Caki2 (cell line): ENCODE measurements around the gene OR2W3. TPM values are rescaled to one million over a fixed set of nuclear protein-coding genes. Genes with fewer than 3 reads are reported as not detected.

Experiments
- DNase-seq: peaks from one replicate; pipeline ENCODE4 v3.0.0-alpha.2; 2015; ENCODE audit warnings: low read depth
- in situ Hi-C: cut with HindIII; loops from 2 replicates; pipeline ENCODE4 v1.10.0; 2016; ENCODE audit warnings: low sequenced_read_pairs, low pct_unique_long_range_greater_than_20kb, mixed read lengths
- total RNA-seq: library from RNA; depleted of rRNA; stranded (reverse); fragments of >200 nt; shearing (Covaris generic); gene quantifications from 2 replicates; pipeline ENCODE4 v1.2.3, GENCODE V29; 2014; ENCODE audit warnings: low replicate concordance; rRNA removed

OR2W3 gene
- total RNA-seq: not detected in 2 replicates

- in situ Hi-C loops: no loop called here
- no peak for DNase-seq
These were observed at the start of gene OR2W3 for GRCh38 chr1:247895163-247895637. TSS of gene OR2W3 (plus strand) at chr1:247895587. CDS start at chr1:247895587, 0 bp downstream.

- in situ Hi-C loops: no loop called here
- no peak for DNase-seq
These were observed 49.7 kb upstream of the OR2W3 start for GRCh38 chr1:247845693-247846017.

GRCh38 chr1:247848346-247848745 lies 47.0 kb upstream of the OR2W3 start:
- DNase-seq: no peak
- in situ Hi-C loops: no loop called here

GRCh38 chr1:247849616-247850015 lies 45.8 kb upstream of the OR2W3 start:
- DNase-seq: no peak
- in situ Hi-C loops: no loop called here

GRCh38 chr1:247854899-247855545 lies 40.4 kb upstream of the OR2W3 start:
- in situ Hi-C loops: no loop called here
- DNase-seq: no peak

GRCh38 chr1:247855911-247856310 lies 39.5 kb upstream of the OR2W3 start:
- no peak for DNase-seq
- in situ Hi-C loops: no loop called here

- no peak for DNase-seq
- in situ Hi-C loops: no loop called here
These were observed 38.1 kb upstream of the OR2W3 start, which contains the start of gene TRIM58 for GRCh38 chr1:247857069-247857984. TSS of gene TRIM58 (plus strand) at chr1:247857187. CDS start at chr1:247857247, 60 bp downstream.

GRCh38 chr1:247857985-247858619 lies 37.3 kb upstream of the OR2W3 start:
- no peak for DNase-seq
- in situ Hi-C loops: no loop called here

- no peak for DNase-seq
- in situ Hi-C loops: no loop called here
These were observed 32.6 kb upstream of the OR2W3 start for GRCh38 chr1:247862756-247863155.

GRCh38 chr1:247864644-247865043 lies 30.7 kb upstream of the OR2W3 start:
- in situ Hi-C loops: no loop called here
- DNase-seq: no peak

- no peak for DNase-seq
- in situ Hi-C loops: no loop called here
These were observed 30.0 kb upstream of the OR2W3 start for GRCh38 chr1:247865416-247865815.

- no peak for DNase-seq
- in situ Hi-C loops: no loop called here
These were observed 12.0 kb upstream of the OR2W3 start for GRCh38 chr1:247883346-247883745.

- no peak for DNase-seq
- in situ Hi-C loops: no loop called here
These were observed 10.5 kb upstream of the OR2W3 start for GRCh38 chr1:247884797-247885413.

- DNase-seq: no peak
- in situ Hi-C loops: no loop called here
These were observed 589 bp downstream of the OR2W3 start for GRCh38 chr1:247895976-247896375.

GRCh38 chr1:247904122-247904521 lies 8.7 kb downstream of the OR2W3 start:
- in situ Hi-C loops: no loop called here
- no peak for DNase-seq

- in situ Hi-C loops: no loop called here
- DNase-seq: no peak
These were observed 9.8 kb downstream of the OR2W3 start for GRCh38 chr1:247905181-247905580.

- in situ Hi-C loops: no loop called here
- DNase-seq: no peak
These were observed 10.6 kb downstream of the OR2W3 start for GRCh38 chr1:247905910-247906503.

- in situ Hi-C loops: no loop called here
- peak; percentile 8 for DNase-seq
These were observed 11.2 kb downstream of the OR2W3 start for GRCh38 chr1:247906504-247907047.
